MM.1S (cell line): ENCODE data around the gene RXRA.

Experiments
- DNase-seq: peaks from one replicate; pipeline ENCODE4 v3.0.0-alpha.2; 2015
- H2AFZ ChIP-seq: fragments of 300-600 bp; sonication (generic); 2 replicates; pipeline ENCODE4 v1.6.0; 2016; ENCODE audit warnings: antibody characterized with exemption, low read length
- H3F3A ChIP-seq: fragments of 300-600 bp; sonication (generic); 2 replicates; pipeline ENCODE4 v1.6.1; 2016; ENCODE audit warnings: mild to moderate bottlenecking, antibody characterized with exemption, low read length, moderate library complexity, mixed read lengths; ENCODE audit not compliant: insufficient read depth
- H3K27ac ChIP-seq: fragments of 300-600 bp; sonication (generic); 2 replicates; pipeline ENCODE4 v1.5.1; 2016; ENCODE audit warnings: mild to moderate bottlenecking, low read length
- H3K27me3 ChIP-seq: fragments of 300-600 bp; sonication (generic); replicated peaks from 2 replicates; pipeline ENCODE4 v1.6.0; 2016; ENCODE audit warnings: low read length; ENCODE audit not compliant: insufficient read depth
- H3K36me3 ChIP-seq: fragments of 300-600 bp; sonication (generic); replicated peaks from 2 replicates; pipeline ENCODE4 v1.6.1; 2016; ENCODE audit warnings: mild to moderate bottlenecking, low read length, mixed read lengths; ENCODE audit not compliant: insufficient read depth
- H3K4me1 ChIP-seq: fragments of 300-600 bp; sonication (generic); 2 replicates; pipeline ENCODE4 v1.6.1; 2016; ENCODE audit warnings: low read length, mixed read lengths
- H3K4me2 ChIP-seq: fragments of 300-600 bp; sonication (generic); 2 replicates; pipeline ENCODE4 v1.6.0; 2016; ENCODE audit warnings: low read depth, low read length
- H3K4me3 ChIP-seq: fragments of 300-600 bp; sonication (generic); 2 replicates; pipeline ENCODE4 v1.5.1; 2016; ENCODE audit warnings: low read length, mixed read lengths
- H3K79me2 ChIP-seq: fragments of 300-600 bp; sonication (generic); 2 replicates; pipeline ENCODE4 v1.6.1; 2016; ENCODE audit warnings: mixed run types, low read length, mixed read lengths
- H3K9ac ChIP-seq: fragments of 300-600 bp; sonication (generic); 2 replicates; pipeline ENCODE4 v1.6.1; 2016; ENCODE audit warnings: low read length, mixed read lengths
- H3K9me2 ChIP-seq: fragments of 300-600 bp; sonication (generic); replicated peaks from 2 replicates; pipeline ENCODE4 v1.6.1; 2016; ENCODE audit warnings: mild to moderate bottlenecking, low read length, mixed read lengths; ENCODE audit not compliant: insufficient read depth
- H3K9me3 ChIP-seq: fragments of 300-600 bp; sonication (generic); replicated peaks from 2 replicates; pipeline ENCODE4 v1.6.1; 2016; ENCODE audit warnings: mild to moderate bottlenecking, low read length, mixed read lengths; ENCODE audit not compliant: insufficient read depth
- H4K20me1 ChIP-seq: fragments of 300-600 bp; sonication (generic); 2 replicates; pipeline ENCODE4 v1.6.1; 2016; ENCODE audit warnings: mild to moderate bottlenecking, low read length, moderate library complexity, mixed read lengths; ENCODE audit not compliant: insufficient read depth
- CTCF ChIP-seq: fragments of 300-600 bp; sonication (generic); IDR thresholded peaks from 2 replicates; pipeline ENCODE4 v1.5.1; 2016; ENCODE audit warnings: antibody characterized with exemption, low read length, mixed read lengths
- EZH2 ChIP-seq: fragments of 300-600 bp; sonication (generic); optimal IDR thresholded peaks from 2 replicates; pipeline ENCODE3; 2017; ENCODE audit warnings: low read depth, mild to moderate bottlenecking, antibody characterized with exemption, low read length, mixed read lengths
- EZH2phosphoT487 ChIP-seq: fragments of 300-600 bp; sonication (generic); IDR thresholded peaks from 2 replicates; pipeline ENCODE4 v1.6.1; 2018; ENCODE audit warnings: antibody characterized with exemption, low read length

RXRA gene

GRCh38 chr9:134462318-134462717 lies 136.1 kb downstream of the RXRA start:
- no peaks in the 10 kb centered on the region for H4K20me1 ChIP-seq
- H3K9me2 ChIP-seq: no peaks in the 10 kb centered on the region
- H3K36me3 ChIP-seq: no peaks in the 10 kb centered on the region
- H3K27me3 ChIP-seq: peaks cover 69% of the 10 kb centered on the region
- H2AFZ ChIP-seq: no peak overlapping the region
- H3K9ac ChIP-seq: no peak overlapping the region
- H3K4me1 ChIP-seq: no peaks in the 10 kb centered on the region
- no peaks in the 10 kb centered on the region for H3K9me3 ChIP-seq
- no peak overlapping the region for H3K27ac ChIP-seq
- H3K4me3 ChIP-seq: no peak overlapping the region
- DNase-seq: no peak
- H3K79me2 ChIP-seq: no peaks in the 10 kb centered on the region
- TF ChIP-seq EZH2phosphoT487 (no peak), CTCF (no peak), EZH2 (no peak)
- no peak overlapping the region for H3K4me2 ChIP-seq
- no peaks in the 10 kb centered on the region for H3F3A ChIP-seq

- H3K27me3 ChIP-seq: peaks cover 67% of the 10 kb centered on the region
- no peak overlapping the region for H3K27ac ChIP-seq
- H3K4me1 ChIP-seq: no peaks in the 10 kb centered on the region
- no peaks in the 10 kb centered on the region for H3K79me2 ChIP-seq
- H3K36me3 ChIP-seq: no peaks in the 10 kb centered on the region
- no peak overlapping the region for H2AFZ ChIP-seq
- H3F3A ChIP-seq: no peaks in the 10 kb centered on the region
- no peak overlapping the region for H3K4me3 ChIP-seq
- no peak for TF ChIP-seq EZH2phosphoT487
- TF ChIP-seq EZH2: no peak
- no peak for TF ChIP-seq CTCF
- no peak overlapping the region for H3K4me2 ChIP-seq
- H3K9me3 ChIP-seq: no peaks in the 10 kb centered on the region
- no peak overlapping the region for H3K9ac ChIP-seq
- DNase-seq: no peak
- H3K9me2 ChIP-seq: no peaks in the 10 kb centered on the region
- H4K20me1 ChIP-seq: no peaks in the 10 kb centered on the region
Measured at GRCh38 chr9:134463280-134463679, 137.0 kb downstream of the RXRA start.

- Histone ChIP-seq H3K4me1 (no peaks in the 10 kb centered on the region), H3K36me3 (no peaks in the 10 kb centered on the region), H3K9me2 (no peaks in the 10 kb centered on the region), H2AFZ (no peak overlapping the region), H3K79me2 (no peaks in the 10 kb centered on the region), H4K20me1 (no peaks in the 10 kb centered on the region), H3K4me2 (no peak overlapping the region), H3K27me3 (peaks cover 52% of the 10 kb centered on the region), H3K9me3 (no peaks in the 10 kb centered on the region), H3K27ac (no peak overlapping the region), H3K4me3 (no peak overlapping the region), H3K9ac (no peak overlapping the region), H3F3A (no peaks in the 10 kb centered on the region)
- no peak for TF ChIP-seq CTCF
- TF ChIP-seq EZH2: no peak
- TF ChIP-seq EZH2phosphoT487: no peak
- no peak for DNase-seq
Measured at GRCh38 chr9:134466869-134467616, 140.8 kb downstream of the RXRA start.
